ENCODE measurements around the gene POM121.
A peak's percentile ranks its signal among the peaks of the same experiment; 100 is the strongest.
"Not testable (repeated sequence)": the region's sequence is repeated elsewhere in the genome, so short reads cannot be mapped to it uniquely, and the experiment has no call there.

POM121 gene

GRCh38 chr7:72924733-72925545 lies at the start of gene POM121:
POM121 (plus strand) TSS chr7:72925095; CDS start chr7:72925122, 27 bp downstream.
- peak; percentile 87 for DNase-seq

DNA sequence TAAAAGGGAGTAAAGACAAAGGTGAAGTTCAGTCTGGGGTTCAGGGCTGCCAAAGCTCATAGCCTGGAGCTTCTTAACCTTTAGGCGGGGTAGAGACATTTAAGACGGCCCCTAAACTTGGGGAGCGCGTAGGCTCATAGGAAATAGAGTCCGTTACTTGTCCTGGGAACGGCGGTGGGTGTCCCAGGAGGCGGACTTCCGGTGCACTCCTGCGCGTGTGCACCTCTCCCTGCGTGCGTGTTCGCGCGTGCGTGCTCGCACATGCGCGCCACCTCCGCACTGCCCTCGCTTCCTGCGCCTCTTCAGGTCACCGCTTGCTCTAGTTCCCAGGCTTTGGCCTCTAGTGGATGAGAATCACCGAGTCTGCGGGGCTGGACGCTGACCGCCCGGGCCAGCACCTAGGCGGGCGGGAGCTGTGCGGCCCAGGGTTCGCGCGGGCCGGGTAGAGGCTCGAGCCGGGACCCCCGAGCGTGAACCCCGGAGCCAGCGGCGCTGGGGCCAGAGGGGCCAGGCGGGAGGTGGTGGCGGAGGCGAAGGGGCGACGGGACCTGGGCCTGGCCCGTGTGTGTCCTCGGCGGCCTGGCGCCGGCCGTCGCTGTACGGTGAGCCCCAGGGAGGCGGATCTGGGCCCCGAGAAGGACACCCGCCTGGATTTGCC lies 45.7 kb upstream of the POM121 start:
- DNase-seq, result peak; percentile 88

DNA sequence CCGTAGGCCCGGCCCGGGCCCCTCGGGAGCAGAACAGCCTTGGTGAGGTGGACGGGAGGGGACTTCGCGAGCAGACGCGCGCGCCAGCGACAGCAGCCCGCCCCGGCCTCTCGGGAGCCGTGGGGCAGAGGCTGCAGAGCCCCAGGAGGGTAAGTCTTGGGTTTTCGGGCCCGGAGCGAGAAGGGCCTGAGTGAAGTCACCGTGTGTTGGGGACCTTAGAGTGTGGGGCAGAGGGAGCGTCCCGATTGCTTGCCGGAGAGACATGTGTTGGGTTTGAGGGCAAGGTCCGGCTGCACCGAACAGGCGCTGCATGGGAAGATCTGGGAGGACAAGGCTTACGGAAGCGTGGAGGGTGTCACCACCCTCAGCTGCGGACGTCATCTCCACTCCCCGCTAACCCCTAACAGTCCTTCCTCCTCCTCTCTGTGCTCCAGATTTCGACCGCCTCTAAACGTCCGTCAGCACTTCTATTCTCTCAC lies 45.1 kb upstream of the POM121 start:
- DNase-seq, result peak; percentile 69

GRCh38 chr7:72891750-72892149 lies 33.1 kb upstream of the POM121 start:
- not testable (repeated sequence) for DNase-seq

- not testable (repeated sequence) for DNase-seq
Measured at GRCh38 chr7:72904740-72905139, 20.2 kb upstream of the POM121 start.

DNA sequence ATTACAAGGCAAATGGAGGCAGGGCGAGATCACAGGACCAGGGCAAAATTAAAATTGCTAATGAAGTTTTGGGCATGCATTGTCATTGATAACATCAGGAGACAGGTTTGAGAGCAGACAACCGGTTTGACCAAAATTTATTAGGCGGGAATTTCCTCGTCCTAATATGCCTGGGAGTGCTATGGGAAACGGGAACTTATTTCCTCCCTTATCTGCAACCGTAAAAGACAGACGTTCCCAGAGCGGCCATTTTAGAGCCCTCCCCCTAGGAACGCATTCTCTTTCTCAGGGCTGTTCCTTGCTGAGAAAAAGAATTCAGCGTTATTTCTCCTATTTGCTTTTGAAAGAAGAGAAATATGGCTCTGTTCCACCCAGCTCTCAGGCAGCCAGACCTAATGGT lies 16.5 kb upstream of the POM121 start:
- DNase-seq, result not testable (repeated sequence)

GRCh38 chr7:72911395-72911794 lies 13.5 kb upstream of the POM121 start:
- not testable (repeated sequence) for DNase-seq

GRCh38 chr7:72913750-72914149 lies 11.1 kb upstream of the POM121 start:
- DNase-seq, result not testable (repeated sequence)

- DNase-seq, result peak; percentile 66
Measured at GRCh38 chr7:72914756-72915525, 10.0 kb upstream of the POM121 start.

- DNase-seq, result no peak
Measured at GRCh38 chr7:72919256-72919775, 5.6 kb upstream of the POM121 start.

DNA sequence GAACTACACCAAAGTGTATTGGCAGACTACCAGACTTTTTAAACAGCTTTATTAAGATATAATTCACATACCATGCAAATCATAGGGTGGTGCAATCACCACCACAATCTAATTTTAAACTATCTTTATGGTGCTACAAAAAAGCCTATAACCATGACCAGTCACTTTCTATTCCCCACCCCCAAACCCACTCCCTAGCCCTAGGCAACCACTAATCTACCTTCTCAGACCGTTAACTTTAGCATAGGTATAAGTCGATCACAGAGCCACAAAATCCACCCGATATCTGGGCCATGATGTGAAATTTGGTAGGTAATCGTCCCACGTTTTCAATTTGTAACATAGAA lies 536 bp upstream of the POM121 start:
- DNase-seq, result no peak

DNA sequence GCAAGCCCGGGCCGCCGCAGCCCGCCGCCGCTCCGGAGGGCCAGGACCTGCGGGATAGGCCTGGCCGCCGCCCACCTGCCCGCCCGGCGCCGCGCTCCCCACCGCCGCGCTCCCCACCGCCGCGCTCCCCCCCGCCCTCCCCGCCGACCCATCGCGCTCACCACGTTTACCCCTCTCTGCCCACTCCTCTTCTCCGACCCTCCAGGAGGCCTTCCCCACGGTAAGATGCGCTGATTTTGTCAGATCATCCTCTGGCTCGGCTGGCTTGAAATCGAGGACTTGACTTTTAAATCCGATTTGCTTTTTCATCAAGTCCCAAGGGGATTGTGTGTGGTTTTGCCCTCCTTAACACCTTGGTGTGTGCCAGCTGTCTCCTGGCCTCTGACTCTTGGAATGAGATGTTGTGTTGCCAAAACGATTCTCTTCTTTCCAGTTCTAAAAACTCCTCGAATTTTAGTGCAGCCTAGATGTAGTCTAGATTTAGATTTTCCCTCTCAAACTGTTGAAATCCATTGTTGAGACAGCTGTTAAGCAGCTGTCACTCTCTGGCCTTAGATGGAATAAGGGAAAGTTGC lies 738 bp downstream of the POM121 start:
- no peak for DNase-seq

GRCh38 chr7:72927791-72928190 lies 2.9 kb downstream of the POM121 start:
- DNase-seq, result not testable (repeated sequence)

DNA sequence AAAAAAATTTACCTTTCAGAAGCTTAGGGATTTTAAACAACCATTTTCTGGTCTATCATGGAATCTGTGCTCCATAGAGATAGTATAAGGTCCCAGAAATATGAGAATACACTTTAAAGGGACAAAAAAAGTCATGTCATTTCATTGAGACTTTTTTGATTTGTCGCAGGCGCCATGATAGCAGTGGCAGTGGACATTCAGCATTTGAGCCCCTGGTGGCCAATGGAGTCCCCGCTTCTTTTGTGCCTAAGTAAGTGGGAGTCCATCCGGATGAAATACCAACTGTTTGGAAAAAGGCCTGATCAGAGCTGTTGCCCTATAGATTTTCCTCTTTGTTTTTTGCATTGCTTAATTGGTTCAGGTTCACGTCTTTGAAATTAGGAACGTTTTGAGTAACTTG lies 3.3 kb downstream of the POM121 start:
- DNase-seq, result not testable (repeated sequence)

GRCh38 chr7:72942022-72942705 lies 17.3 kb downstream of the POM121 start:
- DNase-seq, result not testable (repeated sequence)

GRCh38 chr7:72942956-72943355 lies 18.1 kb downstream of the POM121 start:
- not testable (repeated sequence) for DNase-seq

GRCh38 chr7:72944937-72945336 lies 20.0 kb downstream of the POM121 start:
- not testable (repeated sequence) for DNase-seq

DNA sequence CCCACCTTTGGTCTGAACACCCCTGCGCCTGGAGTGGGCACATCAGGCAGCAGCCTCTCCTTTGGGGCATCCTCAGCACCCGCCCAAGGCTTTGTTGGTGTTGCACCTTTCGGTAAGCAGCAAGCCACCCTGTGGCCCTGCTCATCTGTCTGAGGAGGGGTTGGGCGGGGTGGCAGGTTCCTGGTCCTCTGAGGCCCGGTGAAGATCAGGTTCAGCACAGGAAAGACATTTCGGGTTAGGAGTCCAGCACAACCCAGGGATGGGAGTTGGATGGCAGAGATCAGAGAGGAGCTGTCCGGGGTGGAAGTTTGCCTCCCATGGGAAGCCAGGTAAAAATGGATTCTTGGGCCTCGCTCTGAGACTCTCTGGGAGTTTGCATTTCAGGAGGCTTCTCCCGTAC lies 20.7 kb downstream of the POM121 start:
- DNase-seq, result not testable (repeated sequence)

- DNase-seq, result not testable (repeated sequence)
Measured at GRCh38 chr7:72946130-72946745, 21.3 kb downstream of the POM121 start.

DNA sequence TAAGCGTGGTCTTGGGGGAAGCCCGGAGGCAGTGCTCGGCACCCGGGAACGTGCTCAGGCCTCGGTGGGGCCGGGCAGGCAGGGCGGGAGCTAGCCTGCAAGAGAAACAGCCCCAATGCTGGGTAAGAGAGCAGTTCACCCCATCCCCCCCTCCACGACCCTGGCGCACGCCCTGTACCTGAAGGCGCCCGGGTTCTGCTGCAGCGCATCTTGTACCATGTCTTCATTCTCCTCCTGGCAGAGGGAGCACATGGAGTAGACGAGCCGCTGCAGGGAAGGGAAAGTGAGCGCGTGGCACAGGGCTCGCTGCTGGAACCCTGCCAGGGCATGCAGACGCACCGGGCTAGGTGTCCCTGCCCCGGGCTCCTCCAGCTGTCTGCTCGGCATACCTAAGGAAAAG lies 23.8 kb downstream of the POM121 start:
- not testable (repeated sequence) for DNase-seq

- not testable (repeated sequence) for DNase-seq
Measured at GRCh38 chr7:72949276-72949675, 24.4 kb downstream of the POM121 start.

DNA sequence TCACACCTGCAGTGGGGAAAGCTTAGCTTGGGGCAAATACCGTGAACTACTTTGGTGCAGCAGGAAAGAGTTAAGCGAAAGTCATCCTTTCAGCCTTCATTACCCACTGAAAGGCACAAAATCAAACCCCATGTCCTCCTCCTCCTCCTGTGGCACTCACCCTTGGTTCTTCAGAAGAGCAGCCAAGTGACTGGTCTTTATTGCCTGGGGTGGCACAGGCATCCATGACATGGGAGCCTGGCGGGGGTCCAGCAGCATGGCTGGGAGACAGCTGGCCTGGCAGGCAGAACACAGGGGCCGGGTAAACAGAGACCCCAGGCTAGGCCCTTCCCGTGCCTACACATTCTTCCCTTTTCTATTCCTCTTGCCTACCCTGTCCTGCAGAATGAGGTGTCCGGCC lies 24.8 kb downstream of the POM121 start:
- DNase-seq, result not testable (repeated sequence)

Measured in activated CD4-positive, alpha-beta T cell treated with anti-CD3 and anti-CD28 coated beads, Interleukin-2, amount 50 U/mL, for 16 hours (primary cell).